Omental fat pad (tissue), 4 donors: Measurements from ENCODE around the gene CHST12. TPM values are rescaled to one million over a fixed set of nuclear protein-coding genes. Genes with fewer than 3 reads are reported as not detected.
A peak's percentile ranks its signal among the peaks of the same experiment; 100 is the strongest.

Experiments used
- ATAC-seq: fragments of 150-250 bp; one replicate; pipeline ENCODE4 v1.9.1; 2016; ENCODE audit warnings: mild to moderate bottlenecking, moderate library complexity; ENCODE audit not compliant: low FRiP score
- DNase-seq: peaks from one replicate; pipeline ENCODE4 v3.0.0-alpha.2; 2019; ENCODE audit warnings: low spot score
- total RNA-seq, 4 donors: library from RNA; depleted of rRNA; stranded (reverse); fragments of >200 nt; gene quantifications; one replicate each; pipeline ENCODE4 v1.1.0, GENCODE V29; 2016
- TF ChIP-seq, protein P1 (sequence below), 3 donors: fragments of 450-650 bp; IDR thresholded peaks; one replicate each; pipeline ENCODE4 v1.5.1; 2016 to 2017; ENCODE audit warnings: antibody characterized with exemption in 3 of 3, mild to moderate bottlenecking in 3 of 3, moderate library complexity in 2 of 3

CHST12 gene
- total RNA-seq, 4 donors from 2014 or later, result 7.9 to 18.3 (median 11.3) TPM

DNA sequence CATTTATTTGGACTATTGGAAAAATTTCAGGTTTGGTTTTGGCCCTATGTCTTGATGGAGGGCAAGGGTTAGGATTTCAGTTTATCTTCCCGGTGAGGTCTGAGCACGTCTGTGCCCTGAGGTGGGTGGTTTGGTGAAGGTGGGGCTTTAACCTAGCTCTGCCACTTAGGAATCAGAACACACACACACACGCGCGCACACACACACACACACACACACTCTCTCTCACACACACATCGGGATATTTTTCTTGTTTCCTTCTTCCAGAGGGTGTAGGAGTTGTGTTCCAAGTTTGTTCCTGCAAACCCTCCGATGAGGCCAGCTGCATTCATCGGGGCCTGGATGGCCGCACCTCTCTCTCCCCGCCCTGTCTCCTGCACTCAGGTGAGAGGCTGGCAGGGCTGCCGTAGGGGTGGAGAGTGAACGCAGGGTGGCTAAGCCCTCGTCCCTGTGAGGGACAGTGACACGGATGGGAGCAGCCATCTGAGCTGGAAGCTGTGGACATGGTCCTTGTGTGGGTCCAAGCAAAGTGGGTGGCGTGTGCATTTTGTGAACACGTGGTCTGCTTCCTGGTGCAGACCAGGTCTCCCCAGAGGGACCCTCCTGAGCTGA lies 34.2 kb downstream of the CHST12 start:
- ATAC-seq (no peak), DNase-seq (no peak)
- TF ChIP-seq, protein P1, sequence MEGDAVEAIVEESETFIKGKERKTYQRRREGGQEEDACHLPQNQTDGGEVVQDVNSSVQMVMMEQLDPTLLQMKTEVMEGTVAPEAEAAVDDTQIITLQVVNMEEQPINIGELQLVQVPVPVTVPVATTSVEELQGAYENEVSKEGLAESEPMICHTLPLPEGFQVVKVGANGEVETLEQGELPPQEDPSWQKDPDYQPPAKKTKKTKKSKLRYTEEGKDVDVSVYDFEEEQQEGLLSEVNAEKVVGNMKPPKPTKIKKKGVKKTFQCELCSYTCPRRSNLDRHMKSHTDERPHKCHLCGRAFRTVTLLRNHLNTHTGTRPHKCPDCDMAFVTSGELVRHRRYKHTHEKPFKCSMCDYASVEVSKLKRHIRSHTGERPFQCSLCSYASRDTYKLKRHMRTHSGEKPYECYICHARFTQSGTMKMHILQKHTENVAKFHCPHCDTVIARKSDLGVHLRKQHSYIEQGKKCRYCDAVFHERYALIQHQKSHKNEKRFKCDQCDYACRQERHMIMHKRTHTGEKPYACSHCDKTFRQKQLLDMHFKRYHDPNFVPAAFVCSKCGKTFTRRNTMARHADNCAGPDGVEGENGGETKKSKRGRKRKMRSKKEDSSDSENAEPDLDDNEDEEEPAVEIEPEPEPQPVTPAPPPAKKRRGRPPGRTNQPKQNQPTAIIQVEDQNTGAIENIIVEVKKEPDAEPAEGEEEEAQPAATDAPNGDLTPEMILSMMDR (IDR thresholded peaks at IDR 0.05), result no peak

DNA sequence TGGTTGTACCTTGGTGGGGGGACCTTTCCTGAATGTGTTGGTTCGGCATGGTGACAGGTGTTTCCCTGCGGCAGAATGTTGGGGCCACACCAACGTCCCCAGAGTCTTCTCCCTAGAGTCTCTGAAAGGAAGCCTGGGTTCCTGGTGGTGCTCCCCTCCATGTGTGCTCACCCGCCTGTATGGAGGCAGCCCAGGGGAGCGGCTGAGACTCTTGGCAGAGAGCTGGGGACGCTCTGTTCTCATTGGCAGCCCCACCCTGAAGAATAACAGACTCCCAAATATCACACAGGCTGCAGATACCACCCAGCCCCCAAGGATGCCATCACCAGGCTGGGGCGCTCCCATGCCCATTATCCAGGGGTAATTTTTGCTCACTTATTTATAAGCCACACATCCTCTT lies 34.8 kb downstream of the CHST12 start:
- DNase-seq (no peak), ATAC-seq (no peak)
- TF ChIP-seq, protein P1 (IDR thresholded peaks at IDR 0.05), result no peak

DNA sequence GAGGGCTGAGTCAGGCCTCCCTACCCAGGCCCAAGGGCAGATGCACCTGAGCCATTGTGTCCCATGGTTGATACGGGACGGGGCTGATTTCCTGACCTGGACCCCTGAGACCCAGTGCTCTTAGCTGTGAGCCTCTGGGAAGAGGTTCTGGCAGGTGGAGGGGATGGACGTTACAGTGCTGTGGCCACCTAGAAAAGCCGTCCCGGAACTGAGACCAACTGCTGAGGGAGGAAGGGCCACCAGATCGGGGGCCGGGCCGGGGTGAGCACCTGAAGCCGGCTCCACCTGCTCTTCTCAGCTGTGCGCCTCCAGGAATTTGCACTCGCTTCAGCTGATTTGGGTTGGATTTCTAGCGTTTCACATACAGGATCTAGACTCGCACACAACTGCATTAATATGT lies 35.4 kb downstream of the CHST12 start:
- ATAC-seq (no peak), DNase-seq (no peak)
- TF ChIP-seq, protein P1 (IDR thresholded peaks at IDR 0.05), result no peak

DNA sequence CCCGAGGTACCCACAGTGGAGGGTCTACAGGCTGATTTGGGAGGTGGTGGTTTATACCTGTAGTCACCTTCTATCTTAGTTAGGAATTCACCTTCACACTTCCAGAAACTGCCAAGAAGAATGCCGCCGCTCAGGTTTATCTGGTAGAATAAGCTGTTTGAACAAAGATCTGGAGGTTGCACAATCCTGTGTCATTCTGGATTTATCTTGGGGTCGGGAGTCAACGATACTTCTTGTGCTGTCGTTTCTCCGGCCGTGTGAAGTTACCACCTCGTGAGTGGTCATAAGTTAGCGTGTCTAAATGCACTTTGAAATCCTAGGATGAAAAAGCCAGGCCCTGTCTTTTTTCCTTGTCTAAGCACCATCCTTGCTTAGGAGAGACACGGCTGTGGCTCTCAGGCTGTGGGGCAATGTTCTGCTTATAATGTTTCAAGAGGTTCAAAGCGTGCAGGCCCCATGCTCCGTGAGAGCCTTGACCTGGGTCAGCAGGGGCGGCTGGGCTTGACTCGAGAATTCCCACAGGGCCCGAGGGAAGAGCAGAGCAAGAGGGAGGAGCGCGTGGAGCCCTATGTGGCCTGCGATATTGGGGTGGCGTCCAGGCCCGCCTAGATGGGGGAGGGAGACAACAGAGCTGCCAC lies 37.3 kb downstream of the CHST12 start:
- ATAC-seq, result no peak
- no peak for DNase-seq
- TF ChIP-seq, protein P1 (IDR thresholded peaks at IDR 0.05), result no peak

DNA sequence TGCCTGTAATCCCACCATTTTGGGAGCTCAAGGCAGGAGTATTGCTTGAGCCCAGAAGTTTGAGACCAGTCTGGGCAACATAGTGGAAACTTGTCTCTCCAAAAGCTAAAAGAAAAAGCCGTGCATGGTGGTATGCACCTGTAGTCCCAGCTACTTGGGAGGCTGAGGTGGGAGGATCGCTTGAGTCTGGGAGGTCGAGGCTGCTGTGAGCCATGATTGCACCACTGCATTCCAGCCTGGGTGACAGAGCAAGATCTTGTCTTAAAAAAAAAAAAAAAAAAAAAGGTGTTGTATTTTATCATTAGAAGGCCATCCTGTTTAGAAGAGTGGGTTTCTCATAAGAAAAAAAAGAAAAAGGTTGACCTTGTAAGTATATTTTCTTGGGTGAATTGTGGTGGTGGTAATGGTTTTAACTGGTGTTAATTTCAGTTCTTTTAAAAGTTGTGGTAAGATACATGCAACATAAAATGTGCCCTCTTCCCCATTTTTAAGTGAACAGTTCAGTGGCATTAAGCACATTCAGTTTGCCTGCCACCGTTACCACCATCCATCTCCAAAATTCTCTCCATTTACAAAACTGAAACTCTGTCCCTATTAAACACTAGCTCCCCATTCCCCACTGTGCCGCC lies 38.1 kb downstream of the CHST12 start:
- TF ChIP-seq, protein P1 (IDR thresholded peaks at IDR 0.05), result no peak
- ATAC-seq (no peak), DNase-seq (no peak)

DNA sequence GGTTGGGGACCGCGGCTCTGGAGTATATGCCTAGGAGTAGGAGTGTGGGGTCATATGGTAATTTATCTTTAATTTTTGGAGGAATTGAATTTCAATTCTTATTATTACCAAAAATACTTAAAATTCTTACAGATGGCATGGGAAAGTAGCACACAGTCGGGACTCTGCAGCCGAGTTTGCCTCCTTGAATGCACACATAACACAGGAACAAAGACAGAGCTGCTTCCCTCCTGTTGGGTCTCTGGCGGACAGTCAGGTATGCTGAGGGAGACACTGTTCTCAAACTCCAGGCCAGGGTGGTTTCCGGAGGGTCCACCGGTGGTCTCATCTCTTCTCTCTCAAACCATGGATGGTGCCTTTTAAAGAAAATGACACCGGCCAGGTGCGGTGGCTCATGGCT lies 40.1 kb downstream of the CHST12 start:
- no peak for ATAC-seq
- no peak for DNase-seq
- TF ChIP-seq, protein P1 (IDR thresholded peaks at IDR 0.05), result no peak

DNA sequence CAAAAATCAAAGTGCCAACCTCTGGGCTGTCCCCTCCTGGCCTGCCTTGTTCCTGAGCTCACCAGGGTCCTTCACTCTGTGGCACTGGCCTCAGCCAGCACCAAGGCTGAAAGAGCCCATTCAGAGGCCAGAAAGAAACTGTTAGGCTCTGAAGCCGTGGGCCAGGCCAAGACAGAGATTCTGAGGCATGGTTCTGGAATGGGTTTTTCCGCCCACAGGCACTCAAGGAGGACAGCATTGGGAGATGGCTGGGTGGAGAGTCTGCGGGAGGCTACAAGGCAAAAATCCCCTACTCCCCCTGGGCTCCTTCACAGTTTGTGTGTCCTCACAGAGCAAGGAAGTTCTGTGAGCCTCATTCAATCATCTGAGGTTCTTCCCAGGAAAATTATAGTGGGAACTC lies 41.1 kb downstream of the CHST12 start:
- TF ChIP-seq, protein P1 (IDR thresholded peaks at IDR 0.05), result no peak

More for the DNA sequence above, 41.1 kb downstream of the CHST12 start:
- DNase-seq (no peak), ATAC-seq (peak; percentile 92)
